Inflammatory macrophage treated with lipopolysaccharide for 4 hours (primary cell): ENCODE measurements around the gene SLC38A1.
"Not testable (repeated sequence)": the region's sequence is repeated elsewhere in the genome, so short reads cannot be mapped to it uniquely, and the experiment has no call there.

Source experiments
- DNase-seq: peaks from one replicate; pipeline ENCODE4 v3.0.0-alpha.2; 2020

The SLC38A1 gene

GRCh38 chr12:46268583-46269428 is at the start of gene SLC38A1:
TSS of gene SLC38A1 (minus strand) at chr12:46269043. CDS start at chr12:46239800, 29,243 bp downstream.
- DNase-seq: peak; percentile 1

GRCh38 chr12:46318037-46318436 is 49.2 kb upstream of the SLC38A1 start:
- no peak for DNase-seq

- no peak for DNase-seq
Measured at GRCh38 chr12:46304070-46304469, 35.2 kb upstream of the SLC38A1 start.

- DNase-seq: peak; percentile 53
Measured at GRCh38 chr12:46303039-46303666, 34.3 kb upstream of the SLC38A1 start.

GRCh38 chr12:46300910-46301309 is 32.1 kb upstream of the SLC38A1 start:
- peak; percentile 37 for DNase-seq

- no peak for DNase-seq
Measured at GRCh38 chr12:46299851-46300250, 31.0 kb upstream of the SLC38A1 start.

GRCh38 chr12:46298261-46298660 is 29.4 kb upstream of the SLC38A1 start:
- no peak for DNase-seq

- peak; percentile 16 for DNase-seq
Measured at GRCh38 chr12:46296822-46297221, 28.0 kb upstream of the SLC38A1 start.

- DNase-seq: no peak
Measured at GRCh38 chr12:46292754-46293402, 24.0 kb upstream of the SLC38A1 start.

GRCh38 chr12:46291953-46292352 is 23.1 kb upstream of the SLC38A1 start:
- not testable (repeated sequence) for DNase-seq

- DNase-seq: not testable (repeated sequence)
Measured at GRCh38 chr12:46285177-46285576, 16.3 kb upstream of the SLC38A1 start.

- DNase-seq: no peak
Measured at GRCh38 chr12:46282829-46283228, 14.0 kb upstream of the SLC38A1 start.

GRCh38 chr12:46276756-46277155 is 7.9 kb upstream of the SLC38A1 start:
- no peak for DNase-seq

GRCh38 chr12:46271863-46272262 is 3.0 kb upstream of the SLC38A1 start:
- no peak for DNase-seq

GRCh38 chr12:46269429-46270241 is 792 bp upstream of the SLC38A1 start:
- peak; percentile 2 for DNase-seq

GRCh38 chr12:46267825-46268582 is 839 bp downstream of the SLC38A1 start:
- peak; percentile 4 for DNase-seq

- no peak for DNase-seq
Measured at GRCh38 chr12:46267575-46267824, 1.3 kb downstream of the SLC38A1 start.

GRCh38 chr12:46266869-46267574 is 1.8 kb downstream of the SLC38A1 start:
- peak; percentile 10 for DNase-seq

GRCh38 chr12:46266382-46266791 is 2.5 kb downstream of the SLC38A1 start:
- peak; percentile 22 for DNase-seq

GRCh38 chr12:46265734-46266133 is 3.1 kb downstream of the SLC38A1 start:
- no peak for DNase-seq

- no peak for DNase-seq
Measured at GRCh38 chr12:46265102-46265501, 3.7 kb downstream of the SLC38A1 start.

- DNase-seq: no peak
Measured at GRCh38 chr12:46264057-46264456, 4.8 kb downstream of the SLC38A1 start.
